ENCODE data around the gene KCNQ1OT1.

The KCNQ1OT1 gene

GRCh38 chr11:2718817-2719438, 19.1 kb upstream of the KCNQ1OT1 start:
- no peak for DNase-seq

- no peak for DNase-seq
Observed at GRCh38 chr11:2717561-2718325, 17.9 kb upstream of the KCNQ1OT1 start.

- no peak for DNase-seq
Observed at GRCh38 chr11:2716376-2717095, 16.7 kb upstream of the KCNQ1OT1 start.

GRCh38 chr11:2715716-2716350, 16.0 kb upstream of the KCNQ1OT1 start:
- no peak for DNase-seq

- no peak for DNase-seq
Observed at GRCh38 chr11:2714871-2715270, 15.1 kb upstream of the KCNQ1OT1 start.

GRCh38 chr11:2714463-2714800, 14.6 kb upstream of the KCNQ1OT1 start:
- no peak for DNase-seq

- DNase-seq: no peak
Observed at GRCh38 chr11:2713661-2714462, 14.1 kb upstream of the KCNQ1OT1 start.

GRCh38 chr11:2713094-2713493, 13.3 kb upstream of the KCNQ1OT1 start:
- no peak for DNase-seq

- DNase-seq: no peak
Observed at GRCh38 chr11:2711161-2711560, 11.4 kb upstream of the KCNQ1OT1 start.

GRCh38 chr11:2709429-2709828, 9.6 kb upstream of the KCNQ1OT1 start:
- DNase-seq: no peak

- no peak for DNase-seq
Observed at GRCh38 chr11:2708757-2709281, 9.0 kb upstream of the KCNQ1OT1 start.

GRCh38 chr11:2708151-2708581, 8.4 kb upstream of the KCNQ1OT1 start:
- DNase-seq: no peak

- no peak for DNase-seq
Observed at GRCh38 chr11:2707736-2708135, 7.9 kb upstream of the KCNQ1OT1 start.

- DNase-seq: no peak
Observed at GRCh38 chr11:2706321-2706720, 6.5 kb upstream of the KCNQ1OT1 start.

GRCh38 chr11:2704896-2705606, 5.3 kb upstream of the KCNQ1OT1 start:
- DNase-seq: no peak

GRCh38 chr11:2704356-2704755, 4.6 kb upstream of the KCNQ1OT1 start:
- DNase-seq: no peak

- DNase-seq: no peak
Observed at GRCh38 chr11:2703363-2704141, 3.8 kb upstream of the KCNQ1OT1 start.

- no peak for DNase-seq
Observed at GRCh38 chr11:2702771-2703362, 3.1 kb upstream of the KCNQ1OT1 start.

- DNase-seq: no peak
Observed at GRCh38 chr11:2701898-2702434, 2.2 kb upstream of the KCNQ1OT1 start.

- DNase-seq: no peak
Observed at GRCh38 chr11:2701230-2701629, 1.4 kb upstream of the KCNQ1OT1 start.
